WTC11 (cell line): Measurements from ENCODE around the gene ZBTB7C.

Experiments used
- CREM ChIP-seq: sonication (generic); formaldehyde crosslinking; IDR thresholded peaks from 2 replicates; pipeline ENCODE4 v1.8.1; 2022; ENCODE audit warnings: mild to moderate bottlenecking, missing genetic modification reagents, moderate library complexity
- IRF2 ChIP-seq: sonication (generic); formaldehyde crosslinking; IDR thresholded peaks from 2 replicates; pipeline ENCODE4 v1.8.0; 2022; ENCODE audit warnings: low read depth, missing genetic modification reagents, borderline replicate concordance
- TF ChIP-seq, protein P1 (sequence below): fragments of 250-450 bp; sonication (Bioruptor Pico); IDR thresholded peaks from 2 replicates; pipeline ENCODE4 v2.1.2; 2022; ENCODE audit warnings: mild to moderate bottlenecking, moderate library complexity
- TF ChIP-seq, protein P2 (sequence below): sonication (generic); formaldehyde crosslinking; IDR thresholded peaks from 2 replicates; pipeline ENCODE4 v1.8.1; 2023; ENCODE audit warnings: mild to moderate bottlenecking, missing genetic modification reagents, moderate library complexity

DNA sequence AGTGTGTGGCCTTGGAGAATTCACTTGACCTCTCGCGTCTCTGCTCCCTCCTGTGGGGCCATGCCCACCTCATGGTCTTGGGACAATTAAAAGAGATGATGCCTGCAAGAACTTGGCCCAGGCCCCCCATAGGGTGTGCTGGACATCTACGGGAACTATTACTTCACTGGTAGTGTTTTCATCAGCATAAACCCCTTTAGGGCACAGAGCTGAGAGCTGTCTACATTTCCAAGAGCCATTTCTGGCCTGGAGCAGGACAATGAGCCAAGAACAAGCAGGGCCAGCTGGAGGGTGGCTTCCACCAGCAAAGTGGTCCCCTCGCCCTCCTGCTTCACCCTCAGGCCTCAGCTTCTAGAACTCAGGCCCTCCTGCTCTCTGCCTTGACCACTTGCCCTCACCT, 232.3 kb downstream of the ZBTB7C start:
- TF ChIP-seq IRF2 (CRISPR knock-in tag) = no peak
- no peak for TF ChIP-seq CREM (CRISPR knock-in tag)
- TF ChIP-seq, protein P1, sequence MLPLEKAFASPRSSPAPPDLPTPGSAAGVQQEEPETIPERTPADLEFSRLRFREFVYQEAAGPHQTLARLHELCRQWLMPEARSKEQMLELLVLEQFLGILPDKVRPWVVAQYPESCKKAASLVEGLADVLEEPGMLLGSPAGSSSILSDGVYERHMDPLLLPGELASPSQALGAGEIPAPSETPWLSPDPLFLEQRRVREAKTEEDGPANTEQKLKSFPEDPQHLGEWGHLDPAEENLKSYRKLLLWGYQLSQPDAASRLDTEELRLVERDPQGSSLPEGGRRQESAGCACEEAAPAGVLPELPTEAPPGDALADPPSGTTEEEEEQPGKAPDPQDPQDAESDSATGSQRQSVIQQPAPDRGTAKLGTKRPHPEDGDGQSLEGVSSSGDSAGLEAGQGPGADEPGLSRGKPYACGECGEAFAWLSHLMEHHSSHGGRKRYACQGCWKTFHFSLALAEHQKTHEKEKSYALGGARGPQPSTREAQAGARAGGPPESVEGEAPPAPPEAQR = no peak
- TF ChIP-seq, protein P2, sequence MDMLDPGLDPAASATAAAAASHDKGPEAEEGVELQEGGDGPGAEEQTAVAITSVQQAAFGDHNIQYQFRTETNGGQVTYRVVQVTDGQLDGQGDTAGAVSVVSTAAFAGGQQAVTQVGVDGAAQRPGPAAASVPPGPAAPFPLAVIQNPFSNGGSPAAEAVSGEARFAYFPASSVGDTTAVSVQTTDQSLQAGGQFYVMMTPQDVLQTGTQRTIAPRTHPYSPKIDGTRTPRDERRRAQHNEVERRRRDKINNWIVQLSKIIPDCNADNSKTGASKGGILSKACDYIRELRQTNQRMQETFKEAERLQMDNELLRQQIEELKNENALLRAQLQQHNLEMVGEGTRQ (CRISPR knock-in tag) = no peak
